HEK293 (cell line): ENCODE measurements around the gene NUAK1.

Source experiments
- CTCF ChIA-PET: fragments of 350-600 bp; formaldehyde crosslinking; extraction: SDS; loops from one replicate; lab custom pipeline; 2021; ENCODE audit warnings: antibody characterized with exemption; lab: Yijun Ruan, JAX
- POLR2A ChIA-PET: fragments of 300-600 bp; formaldehyde crosslinking; extraction: SDS; loops from one replicate; lab custom pipeline; 2020; ENCODE audit warnings: antibody characterized with exemption, inconsistent platforms; lab: Yijun Ruan, JAX
- H3K27ac ChIP-seq: fragments of 200-500 bp; sonication (Bioruptor generic); 2 replicates; pipeline ENCODE4 v1.5.1; 2014; ENCODE audit warnings: low read depth, low read length, control low read depth, inconsistent platforms; ENCODE audit errors: extremely low read depth
- H3K36me3 ChIP-seq, 2 experiments: fragments of 200-500 bp in 1 of 2; sonication (Bioruptor generic) in 1 of 2; 1 replicate in 1 of 2; 2 replicates in 1 of 2; pipeline ENCODE4 v1.5.1; 2014 to 2017; ENCODE audit warnings: inconsistent platforms in 2 of 2, low read length in 2 of 2; ENCODE audit not compliant: control insufficient read depth in 2 of 2, insufficient read depth in 1 of 2
- H3K4me1 ChIP-seq: fragments of 200-500 bp; sonication (Bioruptor generic); 2 replicates; pipeline ENCODE4 v1.5.1; 2014; ENCODE audit warnings: mild to moderate bottlenecking, low read length, inconsistent platforms; ENCODE audit not compliant: control insufficient read depth, insufficient read depth
- H3K4me3 ChIP-seq: 2 replicates; pipeline ENCODE4 v1.5.1; 2011; ENCODE audit warnings: low read depth, mild to moderate bottlenecking, control low read depth, low read length, moderate library complexity
- H3K9me3 ChIP-seq: fragments of 200-500 bp; sonication (Bioruptor generic); 2 replicates; pipeline ENCODE4 v1.5.1; 2014; ENCODE audit warnings: low read depth, low read length, inconsistent platforms; ENCODE audit not compliant: control insufficient read depth, insufficient read depth
- FEZF1 ChIP-seq: fragments of 450-650 bp; formaldehyde crosslinking; IDR thresholded peaks from 2 replicates; pipeline ENCODE4 v1.5.1; 2016; ENCODE audit warnings: missing biosample characterization, missing genetic modification characterization
- HOXD13 ChIP-seq: sonication (generic); formaldehyde crosslinking; IDR thresholded peaks from 2 replicates; pipeline ENCODE4 v1.8.0; 2022; ENCODE audit warnings: missing genetic modification reagents, borderline replicate concordance
- SCRT2 ChIP-seq: fragments of 450-650 bp; formaldehyde crosslinking; IDR thresholded peaks from 2 replicates; pipeline ENCODE4 v1.5.1; 2016; ENCODE audit warnings: missing biosample characterization, missing genetic modification characterization
- YY2 ChIP-seq: fragments of 450-650 bp; formaldehyde crosslinking; IDR thresholded peaks from 2 replicates; pipeline ENCODE4 v1.5.1; 2016; ENCODE audit warnings: missing biosample characterization, missing genetic modification characterization
- ZBTB11 ChIP-seq: fragments of 450-650 bp; formaldehyde crosslinking; conservative IDR thresholded peaks from 2 replicates; pipeline ENCODE4 v1.5.1; 2016; ENCODE audit warnings: low read depth, missing biosample characterization, missing genetic modification characterization
- ZBTB20 ChIP-seq: fragments of 450-650 bp; formaldehyde crosslinking; IDR thresholded peaks from 2 replicates; pipeline ENCODE4 v1.5.1; 2016; ENCODE audit warnings: missing biosample characterization, missing genetic modification characterization
- ZBTB26 ChIP-seq: fragments of 450-650 bp; formaldehyde crosslinking; optimal IDR thresholded peaks from 2 replicates; pipeline ENCODE3; 2016; ENCODE audit warnings: missing biosample characterization, mild to moderate bottlenecking, missing genetic modification characterization
- ZBTB44 ChIP-seq: fragments of 450-650 bp; IDR thresholded peaks from 2 replicates; pipeline ENCODE4 v1.5.1; 2018; ENCODE audit warnings: missing biosample characterization, mild to moderate bottlenecking, missing genetic modification characterization
- ZFP3 ChIP-seq: fragments of 450-650 bp; formaldehyde crosslinking; IDR thresholded peaks from 2 replicates; pipeline ENCODE4 v1.5.1; 2016; ENCODE audit warnings: low read depth, missing biosample characterization, missing genetic modification characterization
- ZIC2 ChIP-seq: fragments of 450-650 bp; formaldehyde crosslinking; IDR thresholded peaks from 2 replicates; pipeline ENCODE4 v1.5.1; 2016; ENCODE audit warnings: missing biosample characterization, missing genetic modification characterization
- ZNF10 ChIP-seq: fragments of 450-650 bp; formaldehyde crosslinking; IDR thresholded peaks from 2 replicates; pipeline ENCODE4 v1.5.1; 2017; ENCODE audit warnings: missing biosample characterization, missing genetic modification characterization
- ZNF133 ChIP-seq: fragments of 450-650 bp; formaldehyde crosslinking; IDR thresholded peaks from 2 replicates; pipeline ENCODE4 v1.5.1; 2016; ENCODE audit warnings: missing biosample characterization, missing genetic modification characterization
- ZNF155 ChIP-seq: fragments of 450-650 bp; formaldehyde crosslinking; IDR thresholded peaks from 2 replicates; pipeline ENCODE4 v1.5.1; 2016; ENCODE audit warnings: missing biosample characterization, missing genetic modification characterization
- ZNF2 ChIP-seq: fragments of 450-650 bp; formaldehyde crosslinking; IDR thresholded peaks from 2 replicates; pipeline ENCODE4 v1.5.1; 2016; ENCODE audit warnings: missing biosample characterization, missing genetic modification characterization
- ZNF274 ChIP-seq, 2 experiments: fragments of 200-500 bp in 1 of 2; fragments of 450-650 bp in 1 of 2; sonication (Bioruptor generic) in 1 of 2; formaldehyde crosslinking in 1 of 2; IDR thresholded peaks; 2 replicates each; pipeline versions ENCODE4 v1.5.1 to v1.6.1; 2014 to 2016; ENCODE audit warnings: borderline replicate concordance in 1 of 2, inconsistent platforms in 1 of 2, low read length in 1 of 2, missing biosample characterization in 1 of 2, missing genetic modification characterization in 1 of 2
- ZNF335 ChIP-seq: fragments of 450-650 bp; formaldehyde crosslinking; conservative IDR thresholded peaks from 2 replicates; pipeline ENCODE4 v1.5.1; 2016; ENCODE audit warnings: missing biosample characterization, missing genetic modification characterization
- ZNF341 ChIP-seq: fragments of 450-650 bp; formaldehyde crosslinking; IDR thresholded peaks from 2 replicates; pipeline ENCODE4; 2016; ENCODE audit warnings: low read depth, missing biosample characterization, missing genetic modification characterization
- ZNF48 ChIP-seq: fragments of 450-650 bp; formaldehyde crosslinking; IDR thresholded peaks from 2 replicates; pipeline ENCODE4 v1.5.1; 2016; ENCODE audit warnings: missing biosample characterization, missing genetic modification characterization
- ZNF561 ChIP-seq: fragments of 450-650 bp; IDR thresholded peaks from 2 replicates; pipeline ENCODE4 v1.5.1; 2018; ENCODE audit warnings: missing biosample characterization, missing genetic modification characterization, borderline replicate concordance
- ZNF580 ChIP-seq: fragments of 450-650 bp; formaldehyde crosslinking; IDR thresholded peaks from 2 replicates; pipeline ENCODE4 v1.5.1; 2016; ENCODE audit warnings: missing biosample characterization, missing genetic modification characterization
- ZNF596 ChIP-seq: fragments of 450-650 bp; IDR thresholded peaks from 2 replicates; pipeline ENCODE4 v1.5.0; 2018; ENCODE audit warnings: missing biosample characterization, mild to moderate bottlenecking, missing genetic modification characterization, moderate library complexity
- TF ChIP-seq, protein P1 (sequence below): fragments of 450-650 bp; formaldehyde crosslinking; IDR thresholded peaks from 2 replicates; pipeline ENCODE4 v1.5.1; 2016; ENCODE audit warnings: missing biosample characterization, missing genetic modification characterization
- TF ChIP-seq, protein P2 (sequence below): fragments of 450-650 bp; formaldehyde crosslinking; IDR thresholded peaks from 2 replicates; pipeline ENCODE4 v1.5.1; 2016; ENCODE audit warnings: missing biosample characterization, missing genetic modification characterization

Gene NUAK1

GRCh38 chr12:106084759-106085158 is 54.0 kb downstream of the NUAK1 start:
- ChIA-PET CTCF (no interaction called here), POLR2A (no interaction called here)
- Histone ChIP-seq H3K4me1 (peaks cover 20% of the 10 kb centered on the region), H3K36me3 (no peaks in the 10 kb centered on the region; a peak in 1 of 3 replicates), H3K27ac (no peak overlapping the region; the same call in 1 of the 2 replicates), H3K9me3 (no peaks in the 10 kb centered on the region), H3K4me3 (no peak overlapping the region)
- TF ChIP-seq FEZF1 (tag by site-specific recombination), result peak; percentile 67
- no peak for TF ChIP-seq ZNF10 (tag by site-specific recombination)
- TF ChIP-seq SCRT2, result no peak
- 0 out of 2 replicates have a peak, but pooled peaks have one; percentile 14 for TF ChIP-seq ZNF335 (tag by site-specific recombination)
- TF ChIP-seq ZFP3 (tag by site-specific recombination), result no peak

GRCh38 chr12:106084014-106084671 is 54.6 kb downstream of the NUAK1 start:
- CTCF ChIA-PET, result no interaction called here
- H3K36me3 ChIP-seq, result no peaks in the 10 kb centered on the region; a peak in 1 of 3 replicates
- TF ChIP-seq ZNF596 (tag by site-specific recombination) (peak; percentile 34; the same call in 1 of the 2 replicates), ZBTB44 (peak; percentile 67), ZBTB20 (tag by site-specific recombination) (no peak), HOXD13 (CRISPR knock-in tag) (peak; percentile 97), ZNF274 (IDR thresholded peaks at IDR 0.05; ENCODE audit: low read length) (no peak), ZNF274 (tag by site-specific recombination; IDR thresholded peaks at IDR 0.05; ENCODE audit: borderline replicate concordance) (no peak), ZNF48 (no peak), YY2 (tag by site-specific recombination) (no peak), ZBTB11 (no peak), ZNF580 (tag by site-specific recombination) (no peak), ZNF2 (tag by site-specific recombination) (no peak), ZIC2 (tag by site-specific recombination) (peak; percentile 98), ZNF341 (tag by site-specific recombination) (peak; percentile 84), ZBTB26 (no peak), ZNF561 (tag by site-specific recombination) (peak; percentile 91), ZNF155 (tag by site-specific recombination) (no peak), ZNF133 (no peak)
- TF ChIP-seq, protein P1, sequence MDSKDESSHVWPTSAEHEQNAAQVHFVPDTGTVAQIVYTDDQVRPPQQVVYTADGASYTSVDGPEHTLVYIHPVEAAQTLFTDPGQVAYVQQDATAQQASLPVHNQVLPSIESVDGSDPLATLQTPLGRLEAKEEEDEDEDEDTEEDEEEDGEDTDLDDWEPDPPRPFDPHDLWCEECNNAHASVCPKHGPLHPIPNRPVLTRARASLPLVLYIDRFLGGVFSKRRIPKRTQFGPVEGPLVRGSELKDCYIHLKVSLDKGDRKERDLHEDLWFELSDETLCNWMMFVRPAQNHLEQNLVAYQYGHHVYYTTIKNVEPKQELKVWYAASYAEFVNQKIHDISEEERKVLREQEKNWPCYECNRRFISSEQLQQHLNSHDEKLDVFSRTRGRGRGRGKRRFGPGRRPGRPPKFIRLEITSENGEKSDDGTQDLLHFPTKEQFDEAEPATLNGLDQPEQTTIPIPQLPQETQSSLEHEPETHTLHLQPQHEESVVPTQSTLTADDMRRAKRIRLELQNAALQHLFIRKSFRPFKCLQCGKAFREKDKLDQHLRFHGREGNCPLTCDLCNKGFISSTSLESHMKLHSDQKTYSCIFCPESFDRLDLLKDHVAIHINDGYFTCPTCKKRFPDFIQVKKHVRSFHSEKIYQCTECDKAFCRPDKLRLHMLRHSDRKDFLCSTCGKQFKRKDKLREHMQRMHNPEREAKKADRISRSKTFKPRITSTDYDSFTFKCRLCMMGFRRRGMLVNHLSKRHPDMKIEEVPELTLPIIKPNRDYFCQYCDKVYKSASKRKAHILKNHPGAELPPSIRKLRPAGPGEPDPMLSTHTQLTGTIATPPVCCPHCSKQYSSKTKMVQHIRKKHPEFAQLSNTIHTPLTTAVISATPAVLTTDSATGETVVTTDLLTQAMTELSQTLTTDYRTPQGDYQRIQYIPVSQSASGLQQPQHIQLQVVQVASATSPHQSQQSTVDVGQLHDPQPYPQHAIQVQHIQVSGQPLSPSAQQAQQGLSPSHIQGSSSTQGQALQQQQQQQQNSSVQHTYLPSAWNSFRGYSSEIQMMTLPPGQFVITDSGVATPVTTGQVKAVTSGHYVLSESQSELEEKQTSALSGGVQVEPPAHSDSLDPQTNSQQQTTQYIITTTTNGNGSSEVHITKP (tag by site-specific recombination), result peak; percentile 53; the same call in 1 of the 2 replicates
- TF ChIP-seq, protein P2, sequence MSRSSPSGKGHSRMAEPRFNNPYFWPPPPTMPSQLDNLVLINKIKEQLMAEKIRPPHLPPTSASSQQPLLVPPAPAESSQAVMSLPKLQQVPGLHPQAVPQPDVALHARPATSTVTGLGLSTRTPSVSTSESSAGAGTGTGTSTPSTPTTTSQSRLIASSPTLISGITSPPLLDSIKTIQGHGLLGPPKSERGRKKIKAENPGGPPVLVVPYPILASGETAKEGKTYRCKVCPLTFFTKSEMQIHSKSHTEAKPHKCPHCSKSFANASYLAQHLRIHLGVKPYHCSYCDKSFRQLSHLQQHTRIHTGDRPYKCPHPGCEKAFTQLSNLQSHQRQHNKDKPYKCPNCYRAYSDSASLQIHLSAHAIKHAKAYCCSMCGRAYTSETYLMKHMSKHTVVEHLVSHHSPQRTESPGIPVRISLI (tag by site-specific recombination), result no peak

More at GRCh38 chr12:106084014-106084671, 54.6 kb downstream of the NUAK1 start:
- POLR2A ChIA-PET, result no interaction called here
- H3K4me1 ChIP-seq, result peaks cover 20% of the 10 kb centered on the region
- no peaks in the 10 kb centered on the region for H3K9me3 ChIP-seq
- peak overlapping the region; percentile 66 for H3K27ac ChIP-seq
- no peak overlapping the region; the same call in 1 of the 2 replicates for H3K4me3 ChIP-seq
